Gastrocnemius medialis (tissue), 4 donors: ENCODE measurements around the gene DIAPH3. TPM values are rescaled to one million over a fixed set of nuclear protein-coding genes. Genes with fewer than 3 reads are reported as not detected.

Experiments used
- ATAC-seq, 2 donors: fragments of 150-250 bp; one replicate each; pipeline ENCODE4 v1.9.1; 2016
- DNase-seq, 2 donors: peaks; one replicate each; pipeline ENCODE4 v3.0.0-alpha.2; 2019
- H3K27ac ChIP-seq, 4 donors: fragments of 200-600 bp; sonication (generic); 1 replicate in 1 of 4; 2 replicates in 3 of 4; pipeline ENCODE4 v1.5.1; 2016 to 2018; ENCODE audit warnings: mild to moderate bottlenecking in 2 of 4, moderate library complexity in 1 of 4
- H3K27me3 ChIP-seq, 3 donors: fragments of 200-600 bp; sonication (generic) in 2 of 3; 1 replicate in 1 of 3; 2 replicates in 2 of 3; pipeline versions ENCODE4 v1.5.1 to v1.6.0; 2016 to 2019; ENCODE audit warnings: mild to moderate bottlenecking in 1 of 3, moderate library complexity in 1 of 3
- H3K36me3 ChIP-seq, 2 donors: fragments of 200-600 bp; sonication (generic) in 1 of 2; one replicate each; pipeline ENCODE4 v1.5.1; 2017 to 2018
- H3K4me1 ChIP-seq, 2 donors: fragments of 200-600 bp; sonication (generic) in 1 of 2; one replicate each; pipeline ENCODE4 v1.5.1; 2016 to 2017; ENCODE audit warnings: mild to moderate bottlenecking in 2 of 2
- H3K4me3 ChIP-seq, 4 donors: fragments of 200-600 bp; sonication (generic) in 3 of 4; 1 replicate in 1 of 4; 2 replicates in 3 of 4; pipeline ENCODE4 v1.5.1; 2016 to 2019; ENCODE audit warnings: mild to moderate bottlenecking in 2 of 4
- H3K9me3 ChIP-seq, 3 donors: fragments of 200-600 bp; sonication (generic) in 2 of 3; 1 replicate in 1 of 3; 2 replicates in 2 of 3; pipeline ENCODE4 v1.5.1; 2016 to 2019
- CTCF ChIP-seq, 5 experiments: fragments of 450-650 bp in 3 of 5; fragments of 200-600 bp in 2 of 5; sonication (generic) in 2 of 5; IDR thresholded peaks in 4 of 5; conservative IDR thresholded peaks in 1 of 5; 1 replicate in 4 of 5; 2 replicates in 1 of 5; pipeline ENCODE4 v1.5.1; 2016 to 2019; ENCODE audit warnings: antibody characterized with exemption in 5 of 5, mild to moderate bottlenecking in 3 of 5, moderate library complexity in 3 of 5
- POLR2A ChIP-seq, 2 donors: fragments of 450-650 bp; IDR thresholded peaks; one replicate each; pipeline ENCODE4 v1.6.1; 2017; ENCODE audit warnings: antibody characterized with exemption in 2 of 2, mild to moderate bottlenecking in 2 of 2, moderate library complexity in 2 of 2
- in situ Hi-C, 4 donors: fragments of 200-750 bp; cut with MboI; loops; one replicate each; pipeline versions ENCODE4 v1.15.0 to v1.8.0; 2017; ENCODE audit warnings: low sequenced_read_pairs in 4 of 4
- intact Hi-C: fragments of 100-400 bp; cut with DNase I; formaldehyde crosslinking; loops from one replicate; pipeline ENCODE4 v1.15.1; 2023; ENCODE audit warnings: low total_unique reads
- total RNA-seq, 4 donors: library from RNA; depleted of rRNA; stranded (reverse); fragments of >200 nt; gene quantifications; one replicate each; pipeline versions ENCODE4 v1.1.0 to v1.2.3, GENCODE V29; 2016

The DIAPH3 gene
- total RNA-seq, 4 donors from 2014 or later: 0.13 TPM; not detected in 3

- no peaks in the 10 kb centered on the region for H3K4me1 ChIP-seq
- H3K27ac ChIP-seq: no peak overlapping the region
- no peak overlapping the region for H3K4me3 ChIP-seq
- no peaks in the 10 kb centered on the region for H3K27me3 ChIP-seq
- DNase-seq (no peak), ATAC-seq (no peak)
- TF ChIP-seq CTCF (IDR thresholded peaks at IDR 0.05 in 4 of 5, conservative IDR thresholded peaks at IDR 0.05 in 1 of 5) (no peak), POLR2A (IDR thresholded peaks at IDR 0.05) (no peak)
- in situ Hi-C loops (no loop called here), intact Hi-C loops (no loop called here)
- no peaks in the 10 kb centered on the region for H3K9me3 ChIP-seq
- H3K36me3 ChIP-seq: no peaks in the 10 kb centered on the region
Measured at GRCh38 chr13:59914556-59914955, 249.2 kb downstream of the DIAPH3 start.

- Histone ChIP-seq H3K4me1 (no peaks in the 10 kb centered on the region), H3K9me3 (no peaks in the 10 kb centered on the region), H3K4me3 (no peak overlapping the region), H3K27me3 (no peaks in the 10 kb centered on the region), H3K36me3 (no peaks in the 10 kb centered on the region), H3K27ac (no peak overlapping the region)
- no peak for TF ChIP-seq CTCF (IDR thresholded peaks at IDR 0.05 in 4 of 5, conservative IDR thresholded peaks at IDR 0.05 in 1 of 5)
- no peak for TF ChIP-seq POLR2A (IDR thresholded peaks at IDR 0.05)
- ATAC-seq: no peak
- intact Hi-C loops (no loop called here), in situ Hi-C loops (no loop called here)
- no peak for DNase-seq
Measured at GRCh38 chr13:59906413-59907049, 257.2 kb downstream of the DIAPH3 start.

GRCh38 chr13:59901191-59901590 is 262.5 kb downstream of the DIAPH3 start:
- in situ Hi-C loops: no loop called here

GRCh38 chr13:59898066-59898465 is 265.7 kb downstream of the DIAPH3 start:
- H3K9me3 ChIP-seq: no peaks in the 10 kb centered on the region
- DNase-seq (no peak), ATAC-seq (no peak)
- no peaks in the 10 kb centered on the region for H3K27me3 ChIP-seq
- H3K36me3 ChIP-seq: no peaks in the 10 kb centered on the region
- H3K27ac ChIP-seq: no peak overlapping the region
- H3K4me1 ChIP-seq: no peaks in the 10 kb centered on the region
- no peak for TF ChIP-seq POLR2A (IDR thresholded peaks at IDR 0.05)
- no peak for TF ChIP-seq CTCF (IDR thresholded peaks at IDR 0.05 in 4 of 5, conservative IDR thresholded peaks at IDR 0.05 in 1 of 5)
- no peak overlapping the region for H3K4me3 ChIP-seq
- in situ Hi-C loops (no loop called here), intact Hi-C loops (no loop called here)

More at GRCh38 chr13:59901191-59901590, 262.5 kb downstream of the DIAPH3 start:
- TF ChIP-seq POLR2A (IDR thresholded peaks at IDR 0.05): no peak
- TF ChIP-seq CTCF (IDR thresholded peaks at IDR 0.05 in 4 of 5, conservative IDR thresholded peaks at IDR 0.05 in 1 of 5): no peak
- Histone ChIP-seq H3K36me3 (no peaks in the 10 kb centered on the region), H3K27ac (no peak overlapping the region), H3K9me3 (no peaks in the 10 kb centered on the region), H3K27me3 (no peaks in the 10 kb centered on the region), H3K4me3 (no peak overlapping the region), H3K4me1 (no peaks in the 10 kb centered on the region)
- ATAC-seq (no peak), DNase-seq (no peak)
- intact Hi-C loops: no loop called here

- H3K9me3 ChIP-seq: no peaks in the 10 kb centered on the region
- H3K4me3 ChIP-seq: no peak overlapping the region
- ATAC-seq: no peak
- TF ChIP-seq POLR2A (IDR thresholded peaks at IDR 0.05): no peak
- no peak for TF ChIP-seq CTCF (IDR thresholded peaks at IDR 0.05 in 4 of 5, conservative IDR thresholded peaks at IDR 0.05 in 1 of 5)
- DNase-seq: no peak
- H3K27ac ChIP-seq: no peak overlapping the region
- in situ Hi-C loops (no loop called here), intact Hi-C loops (no loop called here)
- no peaks in the 10 kb centered on the region for H3K27me3 ChIP-seq
- no peaks in the 10 kb centered on the region for H3K36me3 ChIP-seq
- no peaks in the 10 kb centered on the region for H3K4me1 ChIP-seq
Measured at GRCh38 chr13:59893266-59893665, 270.5 kb downstream of the DIAPH3 start.
